ENCODE results near the gene SBNO2.

GRCh38 chr19:1089891-1090290 lies 84.2 kb downstream of the SBNO2 start:
- TF ChIP-seq CTCF (IDR thresholded peaks at IDR 0.05) (no peak), POLR2A (IDR thresholded peaks at IDR 0.05) (no peak)

All from Peyer's patch (tissue), 4 donors.